ENCODE measurements around the gene SEC31A. TPM values are rescaled to one million over a fixed set of nuclear protein-coding genes. Genes with fewer than 3 reads are reported as not detected.
A peak's percentile ranks its signal among the peaks of the same experiment; 100 is the strongest.

SEC31A gene
- total and polyA plus RNA-seq, 2 of the 4 experiments (the other 2 are of a cell fraction) = 278 to 366 TPM

DNA sequence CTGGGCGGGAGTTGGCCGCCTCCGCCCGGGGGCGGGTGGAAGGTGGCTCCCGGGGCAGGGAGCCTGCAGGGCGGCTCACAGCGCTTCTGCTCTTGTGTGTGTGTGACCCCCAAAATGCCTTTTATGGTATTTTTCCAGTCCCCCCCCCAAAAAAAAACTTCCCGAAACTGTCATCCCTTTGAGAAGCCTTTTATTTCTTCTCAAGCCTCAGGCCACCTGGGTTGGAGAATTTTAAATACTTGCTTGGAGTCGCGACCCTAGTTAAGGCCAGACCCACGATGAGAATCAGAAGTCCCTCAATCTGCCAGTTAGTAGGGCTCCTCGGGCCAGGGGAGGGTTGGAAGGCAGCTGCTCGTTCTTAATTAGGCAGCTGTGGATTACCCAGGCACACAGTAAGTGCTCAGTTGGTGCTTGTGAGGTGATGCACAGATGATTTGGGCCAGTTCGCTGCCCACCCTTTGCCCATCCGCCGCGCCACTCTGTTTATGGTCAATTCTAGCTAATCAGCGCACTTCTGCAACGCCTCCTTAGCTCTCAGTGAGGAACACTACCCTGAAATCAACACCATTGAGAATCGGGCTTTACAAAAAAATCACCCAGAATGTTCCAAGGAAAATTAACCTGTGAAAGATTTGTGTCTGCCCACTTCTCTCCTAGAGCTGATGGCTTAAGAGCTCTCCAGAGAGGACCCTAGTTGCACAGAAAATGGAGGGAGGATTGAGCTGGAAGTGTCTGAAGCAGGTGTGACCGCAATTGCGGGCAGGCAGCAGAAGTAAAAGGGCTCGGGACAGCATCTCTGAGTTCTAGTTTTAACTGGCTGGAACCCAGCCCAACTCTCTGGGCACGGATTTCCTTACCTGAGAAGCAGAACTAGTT is 91.7 kb downstream of the SEC31A start:
- Histone ChIP-seq H2AK5ac (ENCODE audit: low read depth, low read length) (no peak overlapping the region), H3K36me3 (ENCODE audit: control insufficient read depth, insufficient read depth, low read length) (0 out of 2 replicates have a peak, but pooled peaks cover 1% of the 10 kb centered on the region), H2BK20ac (ENCODE audit: low read depth, low read length) (no peak overlapping the region), H3K4me1 (ENCODE audit: control insufficient read depth, insufficient read depth, low read length) (peaks cover 10% of the 10 kb centered on the region), H3K56ac (ENCODE audit: extremely low read depth, insufficient read depth, low read length) (no peak overlapping the region), H2BK15ac (ENCODE audit: low read depth, low read length) (no peak overlapping the region), H4K20me1 (ENCODE audit: insufficient read depth, low read length) (peaks cover 10% of the 10 kb centered on the region; the same call in 1 of the 2 replicates), H3K14ac (replicated peaks; ENCODE audit: low read depth, low read length) (peak overlapping the region; percentile 64), H3K4ac (ENCODE audit: low read depth, low read length) (peak overlapping the region; percentile 7; the same call in 1 of the 2 replicates), H3K9me1 (ENCODE audit: insufficient read depth, low read length) (peaks cover 15% of the 10 kb centered on the region), H4K91ac (ENCODE audit: insufficient read depth, low read depth, low read length) (no peak overlapping the region; the same call in 1 of the 2 replicates), H2AK9ac (replicated peaks; ENCODE audit: low read depth, low read length, poor library complexity) (peak overlapping the region; percentile 25), H2AFZ (replicated peaks; ENCODE audit: low read length, poor library complexity) (peak overlapping the region; percentile 89), H3K9me3 (ENCODE audit: control insufficient read depth, insufficient read depth, low read length) (no peaks in the 10 kb centered on the region), H4K8ac (ENCODE audit: low read depth in 2 of 2, low read length in 2 of 2) (peak overlapping the region in 1 of 2 experiments; percentile 44; a peak in 1 of 4 replicates), H2BK120ac (ENCODE audit: low read depth, low read length) (peak overlapping the region; percentile 8; the same call in 1 of the 2 replicates), H3K27ac (ENCODE audit: insufficient read depth, low read length) (no peak overlapping the region), H3K18ac (ENCODE audit: low read depth, low read length) (no peak overlapping the region), H4K5ac (ENCODE audit: low read depth, low read length) (no peak overlapping the region), H3K79me1 (ENCODE audit: low read depth in 1 of 2, low read length in 2 of 2) (peaks cover 16 to 20% of the 10 kb centered on the region in 2 experiments; a peak in 3 of 4 replicates), H2BK5ac (ENCODE audit: low read depth, low read length, poor library complexity, severe bottlenecking) (no peak overlapping the region), H3K23ac (ENCODE audit: low read depth, low read length) (peak overlapping the region; percentile 79; the same call in 1 of the 2 replicates), H3K4me2 (ENCODE audit: low read depth, low read length) (peak overlapping the region; percentile 63), H3K27me3 (ENCODE audit: control insufficient read depth, insufficient read depth, low read length) (peaks cover 3% of the 10 kb centered on the region), H3K4me3 (ENCODE audit: insufficient read depth, low read depth, low read length) (peak overlapping the region; percentile 92), H3K9ac (ENCODE audit: low read depth, low read length) (peak overlapping the region; percentile 0; the same call in 1 of the 2 replicates)
- ChIA-PET POLR2A (ENCODE audit: unreplicated experiment) (no interaction called here), CTCF (interaction anchor here (0.9 to 2.0 kb wide), 4 partner anchors 10 to 77 kb away, joined by 3 to 5 read pairs (median 4); no protein-coding TSS in a partner anchor)
- intact Hi-C loops (cut with micrococcal nuclease) (loop anchor here (5.0 kb wide), 2 partner anchors 52 to 77 kb away; no protein-coding TSS in a partner anchor), in situ Hi-C loops (cut with MboI; ENCODE audit: low sequenced_read_pairs) (no loop called here), dilution Hi-C loops (cut with HindIII; ENCODE audit: low sequenced_read_pairs, unreplicated experiment) (no loop called here)
- BruUV-seq (replicated peaks) = no TSS peak
- peak; percentile 4 for ATAC-seq (ENCODE audit: low read depth)
- no peak for DNase-seq
- 23% methylated on average over 6 of the region's 25 CpGs; no CpG with 5 or more reads in 1 of the 2 experiments for WGBS, 2 experiments (ENCODE audit: extremely low coverage in 2 of 2, insufficient read length in 1 of 2)
- TF ChIP-seq POLR2A (IDR thresholded peaks at IDR 0.05; ENCODE audit: low read depth, low read length) = no peak
- TF ChIP-seq, protein P1, sequence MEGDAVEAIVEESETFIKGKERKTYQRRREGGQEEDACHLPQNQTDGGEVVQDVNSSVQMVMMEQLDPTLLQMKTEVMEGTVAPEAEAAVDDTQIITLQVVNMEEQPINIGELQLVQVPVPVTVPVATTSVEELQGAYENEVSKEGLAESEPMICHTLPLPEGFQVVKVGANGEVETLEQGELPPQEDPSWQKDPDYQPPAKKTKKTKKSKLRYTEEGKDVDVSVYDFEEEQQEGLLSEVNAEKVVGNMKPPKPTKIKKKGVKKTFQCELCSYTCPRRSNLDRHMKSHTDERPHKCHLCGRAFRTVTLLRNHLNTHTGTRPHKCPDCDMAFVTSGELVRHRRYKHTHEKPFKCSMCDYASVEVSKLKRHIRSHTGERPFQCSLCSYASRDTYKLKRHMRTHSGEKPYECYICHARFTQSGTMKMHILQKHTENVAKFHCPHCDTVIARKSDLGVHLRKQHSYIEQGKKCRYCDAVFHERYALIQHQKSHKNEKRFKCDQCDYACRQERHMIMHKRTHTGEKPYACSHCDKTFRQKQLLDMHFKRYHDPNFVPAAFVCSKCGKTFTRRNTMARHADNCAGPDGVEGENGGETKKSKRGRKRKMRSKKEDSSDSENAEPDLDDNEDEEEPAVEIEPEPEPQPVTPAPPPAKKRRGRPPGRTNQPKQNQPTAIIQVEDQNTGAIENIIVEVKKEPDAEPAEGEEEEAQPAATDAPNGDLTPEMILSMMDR (conservative IDR thresholded peaks at IDR 0.05; ENCODE audit: low read depth, low read length) = no peak
- no peak for TF ChIP-seq FOS (IDR thresholded peaks at IDR 0.05; ENCODE audit: low read depth, low read length)
- TF ChIP-seq, protein P2, sequence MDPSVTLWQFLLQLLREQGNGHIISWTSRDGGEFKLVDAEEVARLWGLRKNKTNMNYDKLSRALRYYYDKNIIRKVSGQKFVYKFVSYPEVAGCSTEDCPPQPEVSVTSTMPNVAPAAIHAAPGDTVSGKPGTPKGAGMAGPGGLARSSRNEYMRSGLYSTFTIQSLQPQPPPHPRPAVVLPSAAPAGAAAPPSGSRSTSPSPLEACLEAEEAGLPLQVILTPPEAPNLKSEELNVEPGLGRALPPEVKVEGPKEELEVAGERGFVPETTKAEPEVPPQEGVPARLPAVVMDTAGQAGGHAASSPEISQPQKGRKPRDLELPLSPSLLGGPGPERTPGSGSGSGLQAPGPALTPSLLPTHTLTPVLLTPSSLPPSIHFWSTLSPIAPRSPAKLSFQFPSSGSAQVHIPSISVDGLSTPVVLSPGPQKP (IDR thresholded peaks at IDR 0.05; ENCODE audit: borderline replicate concordance, low read depth, low read length) = no peak
- TF ChIP-seq CEBPB (IDR thresholded peaks at IDR 0.05; ENCODE audit: low read depth, low read length) = no peak
- no peak for TF ChIP-seq SMC3 (IDR thresholded peaks at IDR 0.05; ENCODE audit: low read depth, low read length)
- no peak for TF ChIP-seq RCOR1 (IDR thresholded peaks at IDR 0.05; ENCODE audit: insufficient replicate concordance, low read length)
- no peak for TF ChIP-seq NFE2L2 (IDR thresholded peaks at IDR 0.05; ENCODE audit: low read depth, low read length)
- no peak for TF ChIP-seq MAZ (IDR thresholded peaks at IDR 0.05; ENCODE audit: borderline replicate concordance, low read depth, low read length)
- TF ChIP-seq MXI1 (IDR thresholded peaks at IDR 0.05; ENCODE audit: borderline replicate concordance, low read depth, low read length) = no peak
- TF ChIP-seq, protein P3, sequence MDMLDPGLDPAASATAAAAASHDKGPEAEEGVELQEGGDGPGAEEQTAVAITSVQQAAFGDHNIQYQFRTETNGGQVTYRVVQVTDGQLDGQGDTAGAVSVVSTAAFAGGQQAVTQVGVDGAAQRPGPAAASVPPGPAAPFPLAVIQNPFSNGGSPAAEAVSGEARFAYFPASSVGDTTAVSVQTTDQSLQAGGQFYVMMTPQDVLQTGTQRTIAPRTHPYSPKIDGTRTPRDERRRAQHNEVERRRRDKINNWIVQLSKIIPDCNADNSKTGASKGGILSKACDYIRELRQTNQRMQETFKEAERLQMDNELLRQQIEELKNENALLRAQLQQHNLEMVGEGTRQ (IDR thresholded peaks at IDR 0.05; ENCODE audit: low read depth, low read length) = no peak
- no peak for TF ChIP-seq MAFK (IDR thresholded peaks at IDR 0.05; ENCODE audit: low read depth, low read length)
- no peak for TF ChIP-seq CHD1 (IDR thresholded peaks at IDR 0.05; ENCODE audit: low read depth, low read length)

All from IMR-90 (cell line).